GM18526 (cell line): ENCODE data around the gene BORCS5.

Experiments used
- POLR2A ChIP-seq: IDR thresholded peaks from 3 replicates; pipeline ENCODE4 v1.6.1; 2011; ENCODE audit not compliant: insufficient read length; ENCODE audit errors: extremely low read depth

BORCS5 gene

DNA sequence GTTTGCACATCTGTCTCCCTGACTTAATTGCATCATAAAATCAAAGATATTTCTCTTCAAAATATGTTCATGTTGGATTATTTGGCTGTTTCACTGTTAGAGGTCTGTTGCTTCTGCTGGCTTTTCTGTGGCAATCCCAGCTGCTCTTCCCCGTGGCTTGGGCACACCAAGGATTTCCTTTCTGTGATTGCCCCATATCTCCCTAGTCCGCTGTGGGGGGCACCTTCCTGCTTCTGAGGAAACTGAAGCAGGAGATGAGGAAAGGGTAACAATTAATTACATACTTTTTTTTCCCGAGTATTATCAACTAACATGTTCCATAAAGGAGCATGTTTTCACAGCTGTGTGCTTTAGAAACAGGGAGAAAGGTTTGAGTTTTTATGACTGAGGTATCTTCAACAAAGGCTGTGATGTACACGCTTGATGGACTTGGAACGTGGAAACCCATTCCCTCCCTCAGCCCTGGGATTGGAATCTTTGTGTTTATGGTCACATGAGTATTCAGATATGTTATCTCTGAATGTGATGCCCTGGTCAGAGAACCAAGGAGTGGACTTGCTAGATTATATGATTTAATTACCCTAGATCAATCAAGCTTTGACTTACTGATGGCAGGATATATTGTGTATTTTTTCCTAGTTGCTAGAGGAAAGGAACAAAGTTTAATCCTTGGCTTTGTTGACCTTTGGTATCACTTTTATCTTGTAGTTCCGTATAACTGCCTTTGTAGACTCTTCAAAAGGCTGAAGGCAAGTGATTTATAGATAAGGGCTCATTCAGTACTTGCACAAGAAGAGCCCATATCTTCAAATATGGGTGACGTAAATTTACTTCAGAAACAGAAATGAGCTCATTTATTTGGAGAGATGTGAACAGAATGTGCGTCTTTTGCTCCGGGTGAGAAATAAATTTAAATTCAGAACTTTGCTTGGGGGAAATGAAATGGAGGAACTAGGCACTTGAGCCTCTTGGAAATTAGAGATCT is 46.7 kb downstream of the BORCS5 start:
- no peak for TF ChIP-seq POLR2A

- no peak for TF ChIP-seq POLR2A
Observed at GRCh38 chr12:12404297-12404696, 47.4 kb downstream of the BORCS5 start.

DNA sequence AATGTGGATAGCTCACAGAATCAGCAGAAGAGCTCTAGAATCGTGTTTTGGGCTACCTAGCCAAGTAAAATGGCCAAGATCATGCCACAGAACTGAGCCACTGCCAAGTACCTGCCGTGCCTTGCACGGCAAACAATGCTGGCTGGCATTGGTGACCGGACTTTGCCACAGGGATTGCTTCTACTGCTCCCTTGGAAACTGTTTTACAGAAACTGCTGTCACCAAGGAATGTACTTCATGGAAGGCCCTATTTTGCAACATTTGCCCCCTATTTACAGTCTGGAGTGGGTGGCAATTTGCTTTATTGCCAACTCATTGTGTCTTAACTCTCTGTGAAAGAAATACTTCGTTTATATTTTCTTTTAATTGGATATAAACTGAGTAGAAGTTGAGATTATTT is 49.0 kb downstream of the BORCS5 start:
- TF ChIP-seq POLR2A = no peak

GRCh38 chr12:12406762-12407161 is 49.9 kb downstream of the BORCS5 start:
- no peak for TF ChIP-seq POLR2A

DNA sequence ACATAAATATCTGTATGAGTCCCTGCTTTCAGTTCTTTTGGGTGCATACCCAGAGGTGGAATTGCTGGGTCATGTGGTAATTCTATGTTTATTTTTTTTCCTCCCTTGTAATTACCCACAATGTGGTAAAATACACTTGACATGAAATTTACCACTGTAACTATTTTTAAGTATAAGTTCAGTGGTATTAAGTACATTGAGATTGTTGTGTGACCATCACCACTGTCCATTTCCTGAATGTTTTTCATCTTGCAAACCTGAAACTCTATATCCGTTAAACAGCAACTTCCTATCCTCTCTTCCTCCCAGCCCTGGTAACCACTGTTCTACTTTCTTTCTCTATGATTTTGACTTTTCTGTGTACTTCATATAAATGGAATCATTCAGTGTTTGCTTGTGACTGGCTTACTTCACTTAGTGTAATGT is 51.4 kb downstream of the BORCS5 start:
- no peak for TF ChIP-seq POLR2A

- no peak for TF ChIP-seq POLR2A
Observed at GRCh38 chr12:12415886-12416285, 59.0 kb downstream of the BORCS5 start.

DNA sequence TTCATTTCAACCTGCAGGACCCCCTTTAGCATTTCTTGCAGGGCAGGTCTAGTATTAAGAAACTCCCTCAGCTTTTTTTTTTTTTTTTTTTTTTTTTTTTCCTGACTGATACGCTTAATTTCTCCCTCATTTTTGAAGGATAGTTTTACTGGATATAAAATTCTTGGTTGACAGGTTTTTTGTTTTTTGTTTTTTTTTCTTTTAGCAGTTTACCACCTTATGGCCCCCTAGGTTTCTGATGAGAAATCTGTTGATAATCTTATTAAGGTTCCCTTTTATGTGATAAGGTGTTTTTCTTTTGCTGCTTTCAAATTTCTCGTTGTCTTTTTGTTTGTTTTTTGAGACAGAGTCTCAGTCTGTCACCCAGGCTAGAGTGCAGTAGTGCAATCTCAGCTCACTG is 66.5 kb downstream of the BORCS5 start:
- TF ChIP-seq POLR2A = no peak

DNA sequence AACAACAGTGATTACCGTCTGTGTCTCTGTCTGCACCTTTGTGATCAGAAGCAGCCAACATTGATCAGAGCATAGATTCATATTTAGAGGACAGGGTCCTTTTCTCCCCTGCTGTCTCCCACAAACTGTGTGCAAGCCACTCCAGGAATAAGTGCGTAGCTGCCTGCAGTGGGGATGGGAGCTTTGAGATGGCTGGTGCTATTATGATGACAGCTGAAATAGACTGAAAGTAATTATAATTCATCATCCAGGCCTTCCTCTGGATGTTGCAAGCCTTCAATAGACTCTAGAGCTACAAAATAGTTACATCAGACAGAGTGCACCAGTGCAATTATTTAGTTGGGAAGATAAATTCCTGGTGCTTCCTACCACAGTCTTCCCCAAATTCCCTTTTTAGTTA is 68.1 kb downstream of the BORCS5 start:
- no peak for TF ChIP-seq POLR2A

DNA sequence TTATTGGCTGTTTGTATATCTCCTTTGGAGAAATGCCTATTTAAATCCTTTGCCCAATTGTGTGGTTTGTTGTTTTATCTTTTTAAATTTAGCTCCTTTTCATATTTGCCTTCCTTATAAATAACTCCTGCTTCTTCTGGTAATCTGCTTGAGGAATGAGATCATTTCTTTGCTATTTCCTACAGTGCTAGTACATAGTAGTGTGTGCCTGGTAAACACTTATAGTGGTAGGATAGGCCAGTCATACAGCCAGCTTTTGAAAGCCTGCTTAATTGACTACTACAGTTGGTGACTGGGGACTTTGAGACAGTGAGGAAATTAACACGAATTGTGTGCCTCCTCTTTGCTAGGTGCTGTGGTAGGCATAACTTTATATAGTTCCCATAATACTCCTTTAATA is 68.7 kb downstream of the BORCS5 start:
- TF ChIP-seq POLR2A = no peak

DNA sequence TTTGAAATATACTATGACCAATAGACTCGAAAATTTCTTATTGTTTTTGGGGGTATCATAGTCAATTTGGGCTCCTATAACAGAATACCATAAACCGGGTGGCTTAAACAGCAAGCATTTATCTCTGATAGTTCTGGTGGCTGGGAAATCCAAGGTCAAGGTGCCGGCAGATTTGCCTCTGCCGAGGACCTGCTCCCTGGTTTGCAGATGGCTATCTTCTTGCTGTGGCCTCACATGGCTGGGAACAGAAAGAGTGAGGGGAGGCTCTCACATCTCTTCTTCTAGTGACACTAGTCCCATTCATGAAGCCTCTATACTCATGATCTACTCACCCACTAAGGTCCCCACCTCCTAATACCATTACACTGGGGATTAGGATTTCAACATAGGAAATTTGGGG is 70.7 kb downstream of the BORCS5 start:
- no peak for TF ChIP-seq POLR2A

DNA sequence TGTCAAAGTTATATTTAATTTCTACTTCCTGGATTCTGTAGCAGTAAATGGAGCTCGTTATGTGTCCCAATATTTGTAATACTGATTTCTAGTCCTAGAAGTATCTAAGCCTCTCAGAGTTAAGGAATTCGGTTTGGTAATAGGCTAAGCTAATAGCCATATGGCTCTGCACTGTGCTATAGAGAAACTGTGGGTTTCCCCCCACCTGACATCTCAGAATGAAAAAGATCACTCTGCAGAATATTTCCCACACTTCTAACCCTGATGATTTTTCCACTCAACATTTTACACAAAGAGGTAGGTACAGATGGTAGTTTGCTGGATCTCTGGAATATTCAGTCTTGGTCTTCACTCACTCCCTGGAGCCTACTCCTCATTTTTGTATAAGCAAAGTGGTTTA is 71.2 kb downstream of the BORCS5 start:
- TF ChIP-seq POLR2A = no peak

GRCh38 chr12:12428961-12429657 is 72.2 kb downstream of the BORCS5 start:
- no peak for TF ChIP-seq POLR2A

GRCh38 chr12:12432364-12432763 is 75.5 kb downstream of the BORCS5 start:
- TF ChIP-seq POLR2A = no peak

- TF ChIP-seq POLR2A = no peak
Observed at GRCh38 chr12:12433203-12433731, 76.4 kb downstream of the BORCS5 start.

DNA sequence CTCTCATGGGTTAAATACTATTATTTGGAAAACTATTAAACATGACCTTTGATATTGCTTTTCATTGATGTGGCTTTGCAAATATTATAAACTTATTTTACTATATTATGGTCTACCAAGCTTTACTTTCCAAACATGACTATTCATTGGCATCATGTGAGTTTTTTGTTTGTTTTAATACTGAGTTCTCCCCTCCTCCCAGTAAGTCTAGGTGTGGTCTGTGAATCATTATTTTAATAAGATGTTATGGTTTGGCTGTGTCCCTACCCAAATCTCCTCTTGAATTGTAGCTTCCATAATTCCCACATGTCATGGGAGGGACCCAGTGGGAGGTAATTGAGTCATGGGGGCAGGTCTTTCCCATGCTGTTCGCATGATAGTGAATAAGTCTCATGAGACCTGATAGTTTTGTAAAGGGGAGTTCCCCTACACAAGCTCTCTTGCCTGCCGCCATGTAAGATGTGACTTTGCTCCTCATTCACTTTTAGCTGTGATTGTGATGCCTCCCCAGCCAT is 80.0 kb downstream of the BORCS5 start:
- no peak for TF ChIP-seq POLR2A

DNA sequence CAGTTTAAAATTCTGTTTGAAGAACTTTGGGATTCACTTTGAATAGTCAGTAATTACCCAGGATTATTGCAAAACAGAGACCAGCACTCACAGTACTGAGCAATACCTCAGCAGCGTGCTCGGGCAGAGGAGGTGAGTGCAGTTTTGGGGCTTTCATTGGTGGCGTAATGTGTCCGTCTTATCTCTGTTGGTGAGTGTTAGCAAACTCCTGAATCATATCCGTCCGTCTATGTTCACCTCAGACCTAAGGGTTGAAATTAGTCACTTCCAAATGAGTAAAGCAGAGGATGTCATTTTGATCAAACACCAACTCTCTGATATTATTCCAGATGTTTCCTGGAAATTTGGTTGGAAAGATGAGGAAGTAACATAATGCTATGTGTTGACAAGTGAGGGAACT is 82.8 kb downstream of the BORCS5 start:
- no peak for TF ChIP-seq POLR2A
